ENCODE results near the gene CMTM7. TPM values are rescaled to one million over a fixed set of nuclear protein-coding genes. Genes with fewer than 3 reads are reported as not detected.

CMTM7 gene
- total RNA-seq, 1 donor from 2014 or later: 2.9 TPM

- no peaks in the 10 kb centered on the region for H3K9me3 ChIP-seq (replicated peaks)
- no peak for TF ChIP-seq CTCF (IDR thresholded peaks at IDR 0.05; ENCODE audit: borderline replicate concordance)
- no peaks in the 10 kb centered on the region for H3K36me3 ChIP-seq
- no peak overlapping the region for H3K27ac ChIP-seq (replicated peaks)
- peaks cover 14% of the 10 kb centered on the region for H3K4me1 ChIP-seq
- H3K27me3 ChIP-seq (ENCODE audit: low read depth): no peaks in the 10 kb centered on the region
- intact Hi-C loops (cut with micrococcal nuclease): no loop called here
- no peak overlapping the region for H3K4me3 ChIP-seq
- no peak for DNase-seq
Measured at GRCh38 chr3:32410367-32411246, 19.0 kb downstream of the CMTM7 start.

- DNase-seq: no peak
Measured at GRCh38 chr3:32411442-32411841, 19.8 kb downstream of the CMTM7 start.

GRCh38 chr3:32412887-32413286 lies 21.2 kb downstream of the CMTM7 start:
- no peaks in the 10 kb centered on the region for H3K27me3 ChIP-seq (ENCODE audit: low read depth)
- no peak for TF ChIP-seq CTCF (IDR thresholded peaks at IDR 0.05; ENCODE audit: borderline replicate concordance)
- H3K27ac ChIP-seq (replicated peaks): no peak overlapping the region
- intact Hi-C loops (cut with micrococcal nuclease): no loop called here
- no peaks in the 10 kb centered on the region for H3K9me3 ChIP-seq (replicated peaks)
- peaks cover 14% of the 10 kb centered on the region for H3K4me1 ChIP-seq
- no peak overlapping the region for H3K4me3 ChIP-seq
- no peak for DNase-seq
- H3K36me3 ChIP-seq: no peaks in the 10 kb centered on the region

More at GRCh38 chr3:32411442-32411841, 19.8 kb downstream of the CMTM7 start:
- Histone ChIP-seq H3K27me3 (ENCODE audit: low read depth) (no peaks in the 10 kb centered on the region), H3K9me3 (replicated peaks) (no peaks in the 10 kb centered on the region), H3K36me3 (no peaks in the 10 kb centered on the region), H3K4me1 (peaks cover 14% of the 10 kb centered on the region), H3K4me3 (no peak overlapping the region), H3K27ac (replicated peaks) (no peak overlapping the region)
- intact Hi-C loops (cut with micrococcal nuclease): no loop called here
- TF ChIP-seq CTCF (IDR thresholded peaks at IDR 0.05; ENCODE audit: borderline replicate concordance): no peak

- H3K4me1 ChIP-seq: peaks cover 14% of the 10 kb centered on the region
- peak overlapping the region; percentile 68 for H3K27ac ChIP-seq (replicated peaks)
- no peak for DNase-seq
- H3K4me3 ChIP-seq: no peak overlapping the region
- no peaks in the 10 kb centered on the region for H3K9me3 ChIP-seq (replicated peaks)
- intact Hi-C loops (cut with micrococcal nuclease): no loop called here
- no peaks in the 10 kb centered on the region for H3K36me3 ChIP-seq
- H3K27me3 ChIP-seq (ENCODE audit: low read depth): no peaks in the 10 kb centered on the region
- no peak for TF ChIP-seq CTCF (IDR thresholded peaks at IDR 0.05; ENCODE audit: borderline replicate concordance)
Measured at GRCh38 chr3:32413845-32414521, 22.3 kb downstream of the CMTM7 start.

GRCh38 chr3:32414522-32415202 lies 23.0 kb downstream of the CMTM7 start:
- no peak for DNase-seq
- no peak for TF ChIP-seq CTCF (IDR thresholded peaks at IDR 0.05; ENCODE audit: borderline replicate concordance)

More at GRCh38 chr3:32414522-32415202, 23.0 kb downstream of the CMTM7 start:
- Histone ChIP-seq H3K4me1 (peaks cover 19% of the 10 kb centered on the region), H3K27me3 (ENCODE audit: low read depth) (no peaks in the 10 kb centered on the region), H3K4me3 (no peak overlapping the region), H3K27ac (replicated peaks) (peak overlapping the region; percentile 68), H3K36me3 (no peaks in the 10 kb centered on the region), H3K9me3 (replicated peaks) (peaks cover 5% of the 10 kb centered on the region)
- intact Hi-C loops (cut with micrococcal nuclease): no loop called here

Measured in left ventricle myocardium inferior (tissue), 1 donor.